NCI-H526 (cell line): ENCODE results near the gene PTPRR.
"Not testable (repeated sequence)": the region's sequence is repeated elsewhere in the genome, so short reads cannot be mapped to it uniquely, and the experiment has no call there.

Source experiments
- DNase-seq, 2 experiments: peaks; one replicate each; lab custom pipeline; 2025; lab: John Stamatoyannopoulos, UW

Gene PTPRR

DNA sequence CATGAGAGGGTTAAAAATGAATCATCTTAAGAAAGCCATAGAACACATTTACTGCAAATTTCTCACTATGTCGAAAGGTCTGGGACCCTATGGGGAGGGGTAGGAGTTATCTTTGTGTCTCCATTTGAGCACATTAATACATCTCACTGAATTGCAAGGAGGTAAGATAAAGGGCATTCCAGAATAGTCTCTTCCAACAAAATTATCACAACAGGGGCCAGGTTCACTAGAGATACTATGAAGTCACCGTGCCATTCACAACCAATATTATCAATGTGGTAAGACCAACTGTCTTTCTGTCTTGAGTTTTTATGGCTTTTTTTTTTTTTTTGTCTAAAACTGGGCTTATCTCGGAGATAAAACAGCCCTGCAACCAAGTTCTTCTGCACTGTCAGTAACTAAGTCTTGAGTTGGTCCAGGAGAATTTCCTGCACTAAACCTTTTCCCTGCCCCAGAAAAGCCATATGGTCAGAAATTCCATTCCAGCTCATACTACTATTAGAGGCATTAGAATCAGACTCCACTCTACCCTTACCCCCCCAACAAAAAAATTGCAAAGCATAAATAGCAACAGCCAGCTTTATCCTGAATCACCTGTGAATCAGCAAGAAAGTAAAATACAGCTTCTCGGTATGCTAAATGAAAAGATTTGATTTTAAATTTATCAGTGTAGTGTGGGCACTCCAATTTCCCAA is 79.7 kb downstream of the PTPRR start:
- no peak for DNase-seq

DNA sequence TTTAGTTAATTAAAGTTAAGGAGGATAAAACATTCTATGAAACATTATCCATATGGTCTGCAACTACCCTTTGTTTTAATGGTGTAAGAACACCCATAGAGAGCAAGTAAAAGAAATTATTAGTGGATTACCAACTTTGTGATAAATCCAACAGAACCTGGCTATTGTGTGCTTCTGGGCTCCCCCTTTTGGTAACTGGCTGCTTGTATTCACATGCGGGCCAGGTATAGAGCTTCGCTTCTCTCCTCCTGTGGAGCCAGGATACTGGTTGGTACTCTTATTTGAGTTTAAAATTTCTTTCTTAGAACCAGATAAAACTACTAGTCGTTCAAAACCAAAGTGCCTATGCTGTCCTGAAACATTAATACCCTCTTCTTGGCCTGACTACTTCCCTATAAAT is 81.0 kb downstream of the PTPRR start:
- DNase-seq, result no peak

DNA sequence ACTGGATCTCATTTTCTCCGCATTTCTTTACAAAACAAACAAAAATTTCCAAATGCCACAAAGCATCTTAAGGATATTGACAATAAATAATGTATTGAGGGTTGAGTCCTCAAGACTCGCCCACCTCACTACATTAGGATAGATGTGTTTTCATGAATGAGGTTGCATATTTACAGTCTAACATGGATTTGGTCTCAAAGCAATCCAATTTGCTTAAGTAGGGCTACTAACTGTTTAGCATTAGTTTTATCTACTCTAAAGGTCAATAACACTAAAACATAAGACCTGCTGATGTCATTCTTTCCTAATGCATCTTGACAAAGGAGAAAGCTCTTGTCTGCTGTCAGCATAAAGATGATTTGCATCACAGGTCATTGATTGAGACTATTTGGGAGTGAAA is 82.4 kb downstream of the PTPRR start:
- no peak for DNase-seq

DNA sequence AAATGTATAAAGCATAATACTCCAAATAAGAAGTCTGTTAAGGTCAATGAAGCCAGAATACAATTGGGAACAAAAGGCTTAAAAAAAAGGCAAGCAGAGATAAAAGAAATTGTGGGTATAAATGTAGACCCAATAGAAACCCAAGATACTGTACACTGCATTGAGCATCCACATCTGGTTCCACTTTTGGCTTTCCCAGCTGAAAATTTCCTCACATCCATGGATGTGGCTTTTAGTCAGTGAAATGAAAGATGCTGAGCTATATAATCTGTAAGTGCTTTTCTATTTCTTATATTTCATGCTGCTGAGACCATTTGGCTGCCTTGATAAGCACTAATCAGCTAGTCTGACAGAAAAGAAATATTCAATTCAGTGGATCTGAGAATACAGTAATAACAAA is 83.5 kb downstream of the PTPRR start:
- no peak for DNase-seq

DNA sequence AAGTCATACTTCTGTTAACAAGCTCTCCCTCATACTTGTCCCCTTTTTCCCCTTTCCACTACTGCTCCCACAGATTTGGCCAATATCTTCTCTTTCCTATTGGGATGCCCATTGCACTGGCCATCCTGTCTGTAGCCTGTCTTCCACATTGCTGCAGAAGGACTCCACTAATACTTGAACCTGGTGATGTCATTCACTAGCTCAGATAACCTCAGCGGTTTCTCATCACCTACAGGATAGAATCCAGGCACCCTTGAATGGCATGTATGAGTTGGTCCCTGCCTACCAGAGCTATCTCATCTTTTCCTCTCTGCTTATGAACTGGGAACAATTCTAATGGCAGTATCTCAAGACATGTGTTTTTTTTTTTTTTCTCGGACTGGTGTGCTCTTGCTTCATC is 84.6 kb downstream of the PTPRR start:
- no peak for DNase-seq

DNA sequence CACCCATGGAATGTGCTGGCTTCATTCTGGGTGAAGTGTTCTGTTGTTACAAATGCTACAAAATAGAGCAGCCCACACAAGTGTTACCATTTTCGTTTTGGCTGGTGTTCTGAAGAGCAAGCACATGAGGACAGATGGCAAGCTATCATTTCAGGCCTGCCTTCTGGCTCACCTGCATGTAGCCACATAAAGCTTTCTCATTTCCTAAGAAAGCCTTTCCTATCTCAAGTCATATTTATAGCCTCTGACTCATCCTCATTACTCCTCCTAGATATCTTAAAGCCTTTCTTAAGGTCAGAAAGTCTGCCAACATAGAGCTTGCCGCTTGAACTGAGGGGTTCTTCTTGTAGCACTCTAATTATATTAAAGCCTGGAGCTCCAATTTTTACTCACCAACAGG is 89.0 kb downstream of the PTPRR start:
- DNase-seq, result no peak

DNA sequence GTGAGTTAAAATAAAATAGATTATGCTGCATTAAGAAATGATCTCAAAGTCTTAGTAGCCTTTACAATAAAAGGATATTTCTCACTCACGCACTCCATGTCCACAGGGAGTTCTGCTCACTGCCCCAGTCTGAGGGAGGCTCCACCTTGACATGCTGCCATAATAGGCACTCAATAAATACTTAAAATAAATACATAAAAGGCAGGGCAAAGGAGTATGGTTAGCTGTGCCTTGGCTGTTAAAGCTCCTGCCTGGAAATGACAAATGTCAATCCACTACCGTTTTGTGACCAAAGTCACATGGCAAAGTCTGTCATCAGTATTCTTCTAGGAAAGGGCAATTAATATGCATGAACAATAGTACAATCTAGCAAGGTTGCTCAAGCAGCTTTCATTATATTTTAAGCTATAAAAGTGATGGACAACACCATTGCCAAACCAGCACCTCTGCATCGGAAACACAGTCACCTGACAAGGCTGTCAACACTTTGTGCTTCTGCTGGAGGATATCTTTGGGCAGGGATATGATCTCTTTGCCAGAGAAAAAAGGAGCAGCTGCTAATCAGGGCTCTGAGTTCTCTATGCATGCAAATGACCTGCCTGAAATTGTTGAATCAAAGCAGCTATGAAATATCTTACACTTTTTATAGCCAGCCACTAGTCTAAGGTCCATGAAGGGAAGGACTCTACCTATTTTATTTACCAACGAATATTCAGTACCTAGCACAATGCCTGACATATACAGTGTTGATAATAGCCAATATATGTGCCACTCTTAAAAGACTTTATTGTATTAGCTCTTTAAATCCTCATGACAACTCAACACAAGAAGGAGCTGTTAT is 90.1 kb downstream of the PTPRR start:
- peak in 1 of 2 experiments; percentile 15 for DNase-seq

DNA sequence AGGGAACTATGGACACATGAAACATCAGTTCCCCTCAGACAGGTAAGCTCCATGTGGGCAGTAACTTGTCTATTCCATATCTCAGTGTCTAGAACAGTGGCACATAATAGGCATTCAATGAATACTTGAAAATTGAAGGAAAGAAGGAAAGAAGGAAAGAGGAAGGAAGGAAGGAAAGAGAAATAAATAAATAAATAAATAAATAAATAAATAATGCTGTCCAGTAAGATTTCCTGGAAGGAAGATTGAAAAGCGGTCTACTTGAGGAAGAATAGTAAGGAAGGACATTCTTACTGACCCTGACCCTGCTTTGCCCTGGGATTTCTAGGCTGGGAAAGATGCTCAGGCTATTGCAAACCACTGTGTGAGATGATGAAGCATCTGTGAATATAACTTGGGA is 91.5 kb downstream of the PTPRR start:
- no peak for DNase-seq

DNA sequence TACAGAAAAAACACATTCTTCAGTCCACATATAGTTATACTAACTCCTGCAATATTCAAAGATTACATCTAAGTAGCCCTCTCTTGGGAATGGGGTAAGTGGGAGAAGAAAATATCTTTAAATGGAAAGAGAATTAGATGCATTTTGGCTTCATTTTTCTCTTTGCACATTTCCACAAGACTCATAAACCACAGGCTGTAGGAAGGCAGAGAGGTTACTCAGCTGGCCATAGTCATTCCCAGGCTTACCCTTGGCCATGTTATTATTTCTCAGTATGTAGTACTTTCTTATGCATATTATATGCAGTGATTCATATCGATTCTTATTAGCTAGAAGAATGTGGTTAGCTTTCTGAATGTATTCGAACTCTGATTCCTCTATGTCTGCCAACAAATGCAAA is 92.2 kb downstream of the PTPRR start:
- DNase-seq, result no peak

DNA sequence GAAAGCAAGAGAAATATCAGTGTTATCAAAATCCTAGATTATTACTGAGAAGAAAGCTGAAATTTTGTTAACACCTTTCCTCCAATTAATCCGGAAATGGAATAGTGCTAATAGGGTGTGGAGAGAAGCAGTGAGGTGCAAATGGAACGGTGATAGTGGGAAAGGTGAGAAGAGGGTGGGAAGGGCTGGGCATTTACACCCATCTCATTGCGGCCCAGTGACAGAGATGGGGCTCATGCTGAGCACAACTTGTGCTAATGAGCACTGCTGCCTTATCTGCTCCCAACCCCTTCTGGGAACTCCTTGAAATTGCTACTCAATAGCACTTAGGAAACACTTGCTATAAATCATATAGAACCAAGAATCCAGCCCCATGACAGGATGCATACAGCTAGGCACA is 94.4 kb downstream of the PTPRR start:
- DNase-seq, result no peak

DNA sequence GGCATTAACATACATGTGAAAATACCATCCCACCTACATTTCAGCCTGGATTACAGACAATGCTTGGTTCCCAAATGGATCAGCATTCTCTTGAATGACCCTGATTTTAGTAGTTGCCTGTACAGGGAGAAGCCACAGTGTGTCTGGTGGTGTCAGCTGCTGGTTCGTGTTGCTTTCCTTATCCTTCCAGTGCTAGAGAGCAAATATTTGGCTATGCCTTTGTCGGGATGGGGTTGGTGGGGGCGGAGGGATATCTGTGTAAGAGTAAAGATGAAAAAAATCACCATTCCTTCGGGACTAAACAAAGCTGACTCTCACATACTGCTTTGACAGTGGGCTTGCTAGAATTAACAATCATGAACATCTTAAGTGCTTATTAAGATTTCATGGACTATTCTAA is 96.0 kb downstream of the PTPRR start:
- no peak for DNase-seq

DNA sequence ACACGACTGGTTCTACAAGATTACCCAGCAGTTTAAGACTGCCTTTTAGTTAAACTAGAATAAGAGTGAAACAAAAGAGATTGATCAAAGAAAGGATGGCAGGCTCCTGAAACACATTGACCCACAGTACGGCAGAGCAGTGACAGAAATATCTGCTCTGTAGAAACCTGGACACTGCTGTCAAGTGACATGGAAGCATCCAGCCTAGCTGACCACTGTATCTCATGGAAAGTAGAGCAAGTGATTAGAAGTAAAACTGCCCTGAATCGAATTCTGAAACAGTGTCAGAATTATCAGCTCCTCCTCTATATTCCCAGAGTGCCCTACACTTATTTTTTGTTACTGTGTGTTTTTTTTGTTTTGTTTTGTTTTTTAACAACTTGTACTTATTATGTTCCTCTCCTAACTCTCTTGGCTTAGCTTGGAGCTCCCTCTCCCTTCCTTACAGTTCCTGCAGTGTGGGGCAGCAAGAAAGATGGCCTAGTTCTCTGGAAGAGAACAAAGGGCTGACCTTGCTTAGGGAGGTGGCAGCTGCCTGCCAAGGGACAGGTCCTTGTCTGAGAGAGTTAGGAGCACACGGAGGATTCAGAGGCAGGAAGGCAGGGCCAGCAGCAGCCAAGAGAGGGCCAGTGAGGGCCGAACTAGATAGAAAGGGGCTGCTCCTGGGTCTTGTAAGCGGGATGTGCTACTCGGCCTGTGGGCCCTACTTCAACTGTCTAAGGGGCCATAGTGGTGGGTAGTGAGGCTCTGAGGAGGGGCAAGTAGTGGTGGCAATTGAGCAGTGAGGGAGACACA is 97.2 kb downstream of the PTPRR start:
- DNase-seq, result no peak

DNA sequence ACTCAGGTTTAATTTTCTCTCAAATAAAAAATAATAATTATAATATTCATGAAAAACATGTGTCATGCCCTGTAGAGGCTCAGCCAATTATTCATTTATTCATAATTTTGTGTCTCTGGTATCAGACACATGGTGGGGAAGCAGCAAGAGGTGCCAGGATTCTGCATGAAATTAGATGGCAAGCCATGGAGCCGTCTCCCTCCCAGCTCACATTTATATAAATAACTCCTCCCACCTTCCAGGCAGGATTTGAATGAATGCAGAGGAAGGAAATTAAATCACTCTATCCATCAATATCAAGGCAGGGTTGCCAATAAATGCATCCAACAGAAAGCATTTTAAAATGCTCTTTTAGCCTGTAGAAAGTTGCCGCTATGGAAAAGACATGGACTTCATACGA is 98.1 kb downstream of the PTPRR start:
- DNase-seq, result no peak

DNA sequence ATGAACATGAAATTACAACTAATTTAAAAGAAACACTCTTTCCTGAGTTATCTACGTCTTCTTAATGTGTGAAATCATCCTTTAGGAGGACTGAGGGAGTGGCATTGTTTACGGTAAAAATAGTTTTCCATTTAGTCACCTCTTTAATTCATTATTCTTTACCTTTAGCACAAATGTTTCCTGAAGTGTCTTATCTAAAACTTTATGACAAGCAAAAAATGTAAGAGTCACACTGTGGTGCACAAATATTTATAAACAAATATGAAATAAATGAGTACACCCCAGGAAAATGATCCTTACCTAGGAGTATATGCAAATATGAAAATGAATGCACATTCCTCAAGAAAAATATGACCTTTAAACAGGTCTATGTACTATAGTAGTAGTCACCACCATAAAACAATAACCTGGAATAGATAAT is 104.6 kb downstream of the PTPRR start:
- no peak for DNase-seq

DNA sequence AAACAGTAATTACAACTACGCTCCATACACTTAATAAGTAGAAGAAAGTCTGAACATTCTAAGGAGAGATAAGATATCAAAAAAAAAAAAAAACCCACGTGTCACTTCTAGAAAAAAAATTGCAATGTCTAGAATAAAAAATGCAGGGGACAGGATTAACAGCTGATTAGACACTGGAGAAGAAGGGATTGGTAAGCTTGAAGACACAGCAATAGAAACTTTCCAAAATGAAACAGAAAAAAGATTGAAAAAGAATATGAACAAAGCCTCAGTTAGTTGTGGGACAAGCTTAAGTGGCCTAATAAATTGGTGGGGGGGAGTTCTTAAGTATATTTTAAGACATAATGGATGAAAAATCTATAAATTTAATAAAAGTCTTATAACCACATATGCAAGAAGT is 105.5 kb downstream of the PTPRR start:
- no peak for DNase-seq

DNA sequence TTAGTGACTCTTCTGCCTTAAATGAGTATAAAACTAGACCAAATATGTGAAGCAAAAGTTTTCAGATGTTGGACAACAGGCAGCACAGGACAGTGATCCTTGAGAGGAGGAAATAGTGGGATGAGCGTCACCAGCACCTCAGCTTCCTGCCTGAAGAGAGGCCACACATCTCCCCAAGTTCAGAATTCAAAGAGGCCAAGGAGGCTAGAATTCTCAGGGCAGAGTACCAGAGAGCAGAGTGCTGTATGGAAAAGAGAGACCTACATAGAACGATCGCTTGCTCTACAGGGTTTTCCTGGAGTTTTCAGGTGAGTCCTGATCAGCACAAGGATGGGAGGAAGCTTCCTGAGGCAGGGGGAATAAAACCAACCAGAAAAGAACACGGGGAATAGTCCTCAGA is 107.0 kb downstream of the PTPRR start:
- no peak for DNase-seq

DNA sequence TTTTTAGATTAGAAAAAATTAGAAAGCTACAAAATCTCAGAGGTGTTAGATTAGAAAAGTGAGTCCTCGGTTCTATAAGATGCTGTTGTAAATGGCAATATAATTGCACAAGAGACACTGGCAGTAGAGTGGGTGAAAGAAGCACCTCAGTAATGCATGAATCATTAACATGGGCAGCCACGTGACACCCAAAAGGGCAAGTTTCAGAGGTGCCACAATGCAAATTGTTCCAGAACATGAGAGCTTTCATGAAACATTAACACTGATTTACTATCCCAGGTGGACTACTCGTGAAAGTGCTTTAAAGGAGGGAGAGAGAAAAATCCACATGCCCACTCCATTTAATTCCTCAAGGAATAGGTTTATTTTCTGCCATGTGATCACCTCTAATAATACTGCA is 108.4 kb downstream of the PTPRR start:
- DNase-seq, result no peak

DNA sequence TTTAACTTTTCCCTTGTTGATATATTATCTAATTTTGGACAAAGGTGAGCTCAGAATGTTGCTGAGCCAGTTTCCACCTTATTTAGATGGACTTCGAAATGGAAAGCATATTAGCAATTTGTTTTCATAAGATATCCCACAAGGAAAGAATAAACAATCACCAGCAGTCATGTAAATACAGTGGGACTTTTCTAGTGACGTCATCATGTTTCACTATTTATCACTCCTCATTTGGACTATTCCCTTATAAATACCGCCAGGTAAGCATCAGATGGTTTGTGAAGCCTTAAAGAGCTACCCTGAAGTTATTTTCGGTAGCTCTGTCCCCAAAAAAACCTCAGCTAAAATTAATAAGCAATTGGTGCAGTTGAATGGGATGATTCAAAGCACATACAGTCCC is 110.7 kb downstream of the PTPRR start:
- DNase-seq, result no peak

DNA sequence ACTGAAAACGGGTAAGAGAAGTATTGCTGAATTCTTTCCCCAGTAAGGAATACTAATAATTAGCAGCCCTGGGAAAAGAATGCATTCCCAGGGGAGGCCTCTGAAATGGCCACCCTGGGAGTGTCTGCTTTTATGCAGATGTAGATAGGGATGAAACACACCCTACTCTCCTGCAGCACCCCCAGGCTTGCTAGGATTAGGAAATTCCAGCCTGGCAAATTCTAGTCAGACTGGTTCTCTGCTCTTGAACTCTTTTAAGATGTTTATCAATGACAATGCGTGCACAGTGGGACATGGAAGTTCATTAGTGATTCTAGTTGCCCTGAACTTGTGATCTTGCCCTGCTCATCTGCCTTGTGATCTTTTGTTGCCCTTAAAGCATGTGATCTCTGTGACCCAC is 112.5 kb downstream of the PTPRR start:
- not testable (repeated sequence) for DNase-seq

DNA sequence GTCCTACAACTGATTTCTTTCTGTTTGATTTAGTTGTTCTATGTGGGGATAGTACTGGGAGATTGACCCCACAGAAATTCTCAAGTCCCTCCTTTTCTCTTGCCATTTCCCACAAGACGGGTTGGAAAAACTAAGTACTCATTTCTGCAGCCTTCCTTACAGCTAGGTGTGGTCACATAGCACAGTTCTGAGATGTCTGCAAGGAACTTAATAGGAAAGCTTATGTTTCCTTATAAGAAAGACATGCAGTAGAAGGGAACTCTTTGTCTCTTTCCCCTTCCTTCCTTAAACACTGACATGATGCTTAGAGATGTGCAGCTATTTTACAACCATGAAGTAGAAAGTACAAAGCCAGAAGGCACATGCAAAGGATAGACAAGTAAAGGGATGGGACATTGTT is 113.7 kb downstream of the PTPRR start:
- DNase-seq, result no peak

DNA sequence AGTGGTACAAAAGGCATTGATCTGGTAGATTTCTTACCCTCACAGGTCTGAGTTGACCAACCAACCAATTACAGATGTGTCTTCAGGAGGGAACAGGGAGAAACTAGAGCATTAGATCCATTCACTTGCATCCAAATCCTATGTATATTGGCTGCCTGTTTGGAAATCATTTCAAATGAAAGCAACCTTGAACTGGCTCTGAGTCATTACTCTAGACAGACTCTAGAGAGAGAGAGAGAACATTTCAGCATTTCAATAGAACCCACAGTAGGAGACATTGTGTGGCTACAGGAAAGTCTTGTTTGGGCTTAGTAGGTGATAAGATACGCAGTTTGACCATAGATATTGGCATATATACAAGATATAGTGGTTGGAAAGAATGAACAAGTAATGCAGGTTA is 114.5 kb downstream of the PTPRR start:
- DNase-seq, result no peak

DNA sequence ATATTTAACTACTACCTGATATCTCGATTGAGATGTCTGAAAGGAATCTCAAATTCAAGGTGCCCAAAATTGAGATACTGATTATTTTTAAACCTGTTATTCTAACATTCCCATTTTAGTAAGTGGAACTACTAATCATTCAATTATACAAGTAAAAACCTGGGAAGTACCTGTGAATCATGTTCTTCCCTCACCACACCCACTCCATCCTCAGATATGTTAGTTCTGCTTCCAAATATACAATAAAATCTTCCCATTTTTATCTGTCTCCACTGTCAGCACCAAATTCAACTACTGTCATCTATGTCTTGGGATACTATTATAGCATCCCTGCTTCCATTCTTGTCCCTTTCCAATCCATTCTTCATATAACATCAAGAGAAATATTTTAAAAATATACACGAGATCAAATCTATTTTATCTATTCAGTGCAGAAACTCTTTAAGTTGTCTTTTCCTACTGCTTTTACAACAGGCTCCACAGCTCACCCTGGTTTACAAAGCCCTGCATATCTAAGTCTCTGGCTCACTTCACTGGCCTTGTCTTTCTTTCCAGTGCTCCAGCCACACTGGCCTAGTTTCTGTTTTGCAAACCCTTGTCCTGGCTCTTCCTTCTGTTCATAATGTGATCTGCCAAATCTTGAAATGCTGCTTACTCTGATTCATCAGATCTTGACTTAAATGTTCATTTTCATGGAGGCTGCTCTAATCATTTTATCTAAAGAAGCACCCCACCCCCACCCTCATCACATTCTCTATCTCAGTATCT is 122.3 kb downstream of the PTPRR start:
- DNase-seq, result no peak
